Central memory CD4-positive, alpha-beta T cell (primary cell): Measurements from ENCODE around the gene PDE4DIP.
"Not testable (repeated sequence)": the region's sequence is repeated elsewhere in the genome, so short reads cannot be mapped to it uniquely, and the experiment has no call there.

Source experiments
- DNase-seq: peaks from one replicate; pipeline ENCODE4 v3.0.0; 2022

PDE4DIP gene

DNA sequence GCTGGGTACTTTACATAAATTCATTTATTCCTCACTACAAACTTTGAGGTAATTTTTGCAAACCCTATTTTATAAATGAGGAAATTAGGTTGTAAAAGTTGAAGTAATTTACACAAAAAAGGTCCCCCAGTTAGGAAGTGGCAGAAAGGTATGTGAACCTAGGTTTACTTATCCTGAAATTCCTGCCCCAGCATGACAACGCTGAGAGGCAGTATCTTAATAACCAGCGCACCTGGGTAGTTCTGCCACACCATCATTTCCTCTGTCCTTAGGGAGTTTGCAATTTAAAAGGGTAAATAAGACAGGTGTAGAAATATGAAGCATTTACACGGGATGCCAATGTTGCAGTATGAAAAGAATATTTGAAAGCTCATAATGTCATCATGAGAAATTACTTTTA is 79.6 kb downstream of the PDE4DIP start:
- not testable (repeated sequence) for DNase-seq

DNA sequence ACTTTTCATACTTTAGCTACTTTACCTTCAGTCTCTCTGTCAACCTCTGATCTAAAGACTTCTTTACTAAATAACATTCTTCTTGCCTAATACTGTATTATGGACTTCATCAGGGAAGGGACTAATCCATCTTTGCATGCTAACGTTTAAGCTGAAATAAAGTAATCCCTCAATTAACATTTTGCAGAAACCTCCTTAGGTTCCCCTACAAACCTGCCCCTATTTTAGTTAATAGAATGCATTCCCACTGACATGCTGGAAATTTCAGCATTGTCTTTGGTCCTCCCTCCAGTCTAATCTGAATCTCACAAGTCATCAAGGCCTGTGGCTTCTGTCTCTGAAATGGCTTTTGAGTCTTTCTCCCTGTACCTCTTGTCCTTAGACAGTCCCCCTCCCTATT is 83.4 kb downstream of the PDE4DIP start:
- DNase-seq = not testable (repeated sequence)

DNA sequence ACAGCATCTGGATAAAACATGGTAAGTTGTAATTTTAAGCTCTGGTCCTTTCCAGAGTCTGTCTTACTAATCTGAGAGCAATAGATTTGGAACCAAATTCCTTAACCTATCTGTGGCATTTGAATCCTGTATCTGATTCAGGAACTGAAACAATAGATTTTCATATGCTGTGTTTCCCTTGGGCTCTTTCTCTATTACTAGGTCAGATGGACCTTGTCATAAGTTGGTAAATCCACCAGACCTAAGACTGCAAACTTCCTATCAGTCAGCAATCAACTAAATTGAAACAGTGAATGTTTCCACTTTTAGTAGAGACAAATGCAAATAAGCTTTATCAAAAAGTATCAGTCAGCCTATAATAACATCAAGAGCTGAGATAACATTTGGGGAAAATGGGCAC is 85.0 kb downstream of the PDE4DIP start:
- DNase-seq = not testable (repeated sequence)

DNA sequence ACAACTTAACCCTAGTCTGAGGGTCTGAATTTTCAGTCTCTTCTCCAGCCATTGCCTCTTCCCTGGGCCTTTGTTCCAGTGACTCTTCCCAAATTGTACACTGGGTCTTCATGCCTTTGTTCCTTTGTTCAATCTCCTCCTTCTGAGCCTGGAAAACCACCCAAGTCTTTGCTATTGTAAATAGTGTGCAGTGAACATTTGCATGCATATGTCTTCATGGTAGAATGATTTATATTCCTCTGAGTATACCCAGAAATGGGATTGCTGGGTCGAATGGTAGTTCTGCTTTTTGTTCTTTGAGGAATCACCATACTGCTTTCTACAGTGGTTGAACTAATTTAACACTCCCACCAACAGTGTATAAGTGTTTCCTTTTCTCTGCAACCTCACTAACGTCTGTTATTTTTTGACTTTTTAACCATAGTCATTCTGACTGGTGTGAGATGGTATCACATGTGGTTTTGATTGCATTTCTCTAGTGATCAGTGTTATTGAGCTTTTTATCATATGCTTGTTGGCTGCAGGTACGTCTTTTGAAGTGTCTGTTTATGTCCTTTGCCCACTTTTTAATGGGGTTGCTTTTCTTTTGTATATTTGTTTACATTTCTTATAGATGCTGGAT is 91.3 kb downstream of the PDE4DIP start:
- DNase-seq = not testable (repeated sequence)

DNA sequence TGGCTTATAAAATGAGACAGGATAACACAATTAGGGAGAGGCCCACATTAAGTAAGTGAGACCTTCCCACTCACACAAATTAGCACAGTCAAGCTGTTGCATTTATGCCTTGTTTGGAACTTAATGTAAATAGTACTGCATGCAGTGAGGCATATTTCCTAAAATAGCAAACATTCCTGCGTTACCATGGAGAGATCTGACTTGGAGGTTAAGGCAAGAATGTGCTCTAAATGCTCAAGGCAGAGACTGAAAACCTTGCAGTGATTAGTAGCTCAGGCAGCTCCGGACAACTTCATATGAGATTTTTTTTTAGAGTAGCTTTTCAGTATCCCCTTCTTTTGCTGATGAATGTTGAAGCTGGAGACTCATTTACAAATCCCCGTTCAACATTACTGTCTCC is 98.7 kb downstream of the PDE4DIP start:
- not testable (repeated sequence) for DNase-seq

DNA sequence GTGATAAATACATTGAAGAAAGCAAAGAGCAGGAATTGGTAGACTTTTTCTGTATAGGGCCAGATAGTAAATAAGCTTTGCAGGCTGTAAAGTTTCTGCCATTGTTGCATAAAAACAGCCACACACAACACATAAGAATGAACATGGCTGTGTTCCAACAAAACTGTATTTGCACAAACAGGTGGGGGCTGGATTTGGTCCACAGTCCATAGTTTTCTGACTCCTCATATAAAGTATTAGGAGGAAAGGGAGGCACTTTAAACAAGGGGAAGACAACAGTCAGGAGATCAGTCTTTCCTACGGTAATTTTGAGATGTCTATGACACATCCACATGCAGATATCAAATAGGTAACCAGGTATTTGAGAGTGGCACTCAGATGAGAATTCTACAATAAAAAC is 100.9 kb downstream of the PDE4DIP start:
- DNase-seq = not testable (repeated sequence)

DNA sequence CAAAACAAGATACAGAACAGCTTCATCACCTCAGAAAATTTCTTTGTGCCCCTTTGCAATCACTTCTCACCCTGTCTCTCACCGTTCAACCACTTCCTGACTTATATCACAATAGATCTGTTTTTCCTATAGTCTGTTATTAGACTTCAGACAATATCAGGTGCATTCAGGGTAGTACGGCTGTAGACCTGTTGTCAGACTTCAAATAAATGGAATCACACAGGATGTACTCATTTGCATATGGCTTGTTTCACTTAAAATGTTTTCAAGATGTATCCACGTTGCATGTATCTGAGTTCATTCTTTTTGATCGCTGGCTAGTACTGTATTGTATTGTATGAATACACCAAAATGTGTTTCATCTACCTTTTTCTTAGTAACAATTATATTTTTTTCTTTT is 104.5 kb downstream of the PDE4DIP start:
- peak; percentile 51 for DNase-seq

DNA sequence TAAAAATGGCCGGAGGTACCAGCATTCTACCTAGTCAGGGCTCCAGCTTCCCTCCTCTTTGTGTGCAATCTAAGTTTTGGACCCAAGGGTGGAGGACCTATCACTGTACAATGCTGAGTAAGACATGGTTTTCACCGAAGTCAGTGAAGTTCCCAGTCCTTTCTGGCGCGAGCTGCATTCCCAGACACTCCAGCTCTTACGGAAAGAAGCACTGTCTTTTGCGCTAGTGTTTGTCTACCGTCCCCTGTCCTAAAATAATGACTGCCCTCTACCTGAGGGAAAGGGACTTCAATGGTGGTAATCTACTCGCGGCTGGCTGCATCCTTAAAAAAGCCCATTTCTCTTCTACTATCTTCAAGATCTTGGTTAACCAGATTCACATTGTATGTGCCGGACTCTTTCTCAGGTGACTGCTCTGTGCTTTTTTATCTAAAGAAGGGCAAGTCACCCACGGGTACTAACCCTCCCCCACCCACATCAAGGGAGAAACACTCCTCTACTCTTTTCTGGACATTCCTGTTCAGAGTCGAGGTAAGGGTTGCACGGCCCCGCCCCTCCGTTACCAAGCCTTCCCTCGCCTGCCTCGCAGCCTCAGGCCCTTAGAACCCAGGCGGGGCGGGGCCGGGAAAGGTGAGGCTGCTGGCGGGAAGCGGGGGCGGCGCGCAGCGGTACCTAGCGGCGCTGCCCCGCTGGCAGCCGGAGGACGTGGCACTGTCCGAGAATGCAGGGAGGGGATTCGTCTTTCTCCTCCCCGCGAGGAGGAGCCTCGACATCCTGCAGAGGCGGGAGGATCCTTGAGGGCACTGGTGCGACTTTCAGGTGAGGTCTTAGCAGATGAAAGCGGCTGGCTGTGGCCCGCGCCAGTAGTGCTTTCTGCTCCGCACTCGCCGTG is 107.4 kb downstream of the PDE4DIP start:
- DNase-seq = peak; percentile 63

DNA sequence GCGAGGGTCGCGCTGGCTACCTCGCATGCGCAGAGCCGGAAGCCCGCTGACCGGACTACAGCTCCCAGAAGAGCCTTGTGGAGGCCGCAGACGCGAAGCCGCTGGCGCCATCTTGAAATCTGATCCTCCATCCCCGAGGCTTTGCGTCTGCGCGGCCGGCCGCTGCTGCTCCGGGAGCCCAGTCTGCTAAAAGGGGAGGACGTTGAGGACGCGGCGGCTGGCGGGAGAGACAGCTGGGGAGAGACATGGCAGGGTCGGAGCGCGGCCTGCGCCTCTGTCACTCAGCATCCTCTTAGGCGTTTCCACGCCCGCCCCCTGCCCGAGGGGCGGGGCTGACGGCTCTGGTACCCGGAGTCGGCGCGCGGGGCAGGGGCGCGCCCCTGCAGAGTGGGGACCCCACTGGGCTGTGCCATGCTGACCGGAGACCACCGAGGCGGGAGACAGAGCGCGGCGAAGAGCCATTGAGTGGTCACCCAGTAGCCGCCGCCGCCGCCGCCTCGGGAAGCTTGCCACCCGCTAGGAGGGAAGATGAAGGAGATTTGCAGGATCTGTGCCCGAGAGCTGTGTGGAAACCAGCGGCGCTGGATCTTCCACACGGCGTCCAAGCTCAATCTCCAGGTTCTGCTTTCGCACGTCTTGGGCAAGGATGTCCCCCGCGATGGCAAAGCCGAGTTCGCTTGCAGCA is 108.2 kb downstream of the PDE4DIP start:
- DNase-seq = peak; percentile 61

DNA sequence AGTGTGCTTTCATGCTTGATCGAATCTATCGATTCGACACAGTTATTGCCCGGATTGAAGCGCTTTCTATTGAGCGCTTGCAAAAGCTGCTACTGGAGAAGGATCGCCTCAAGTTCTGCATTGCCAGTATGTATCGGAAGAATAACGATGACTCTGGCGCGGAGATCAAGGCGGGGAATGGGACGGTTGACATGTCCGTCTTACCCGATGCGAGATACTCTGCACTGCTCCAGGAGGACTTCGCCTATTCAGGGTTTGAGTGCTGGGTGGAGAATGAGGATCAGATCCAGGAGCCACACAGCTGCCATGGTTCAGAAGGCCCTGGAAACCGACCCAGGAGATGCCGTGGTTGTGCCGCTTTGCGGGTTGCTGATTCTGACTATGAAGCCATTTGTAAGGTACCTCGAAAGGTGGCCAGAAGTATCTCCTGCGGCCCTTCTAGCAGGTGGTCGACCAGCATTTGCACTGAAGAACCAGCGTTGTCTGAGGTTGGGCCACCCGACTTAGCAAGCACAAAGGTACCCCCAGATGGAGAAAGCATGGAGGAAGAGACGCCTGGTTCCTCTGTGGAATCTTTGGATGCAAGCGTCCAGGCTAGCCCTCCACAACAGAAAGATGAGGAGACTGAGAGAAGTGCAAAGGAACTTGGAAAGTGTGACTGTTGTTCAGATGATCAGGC is 108.8 kb downstream of the PDE4DIP start:
- DNase-seq = not testable (repeated sequence)

DNA sequence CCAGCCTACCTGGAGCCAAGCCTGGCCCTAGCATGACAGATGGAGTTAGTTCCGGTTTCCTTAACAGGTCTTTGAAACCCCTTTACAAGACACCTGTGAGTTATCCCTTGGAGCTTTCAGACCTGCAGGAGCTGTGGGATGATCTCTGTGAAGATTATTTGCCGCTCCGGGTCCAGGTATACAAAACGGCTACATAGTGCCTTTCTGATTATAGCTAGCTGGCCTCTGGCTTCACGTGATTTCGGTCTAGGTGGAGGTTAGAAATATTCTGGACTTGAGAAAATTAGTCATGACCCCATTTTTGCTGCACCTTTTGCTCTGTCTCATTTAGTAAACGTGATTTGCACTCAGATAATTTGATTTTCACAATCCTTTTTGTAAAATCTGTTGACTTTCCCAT is 109.5 kb downstream of the PDE4DIP start:
- not testable (repeated sequence) for DNase-seq

DNA sequence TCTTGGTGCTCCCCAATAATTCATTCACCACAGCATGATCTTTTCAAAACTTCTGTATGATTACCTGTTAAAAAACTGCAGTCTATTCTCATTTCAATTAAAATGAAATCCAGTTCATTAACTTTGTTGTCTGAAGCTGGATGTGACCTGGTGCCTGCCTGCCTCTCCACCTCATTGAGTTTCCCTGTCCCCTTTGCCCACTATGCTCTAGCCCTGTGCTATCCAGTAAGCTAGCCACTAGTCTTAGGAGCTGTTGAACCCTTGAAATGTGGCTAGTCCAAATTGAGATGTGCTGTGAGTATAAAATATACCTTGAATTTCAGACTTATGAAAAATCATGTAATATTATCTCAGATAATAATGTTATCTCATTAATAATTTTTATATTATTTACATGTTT is 114.1 kb downstream of the PDE4DIP start:
- not testable (repeated sequence) for DNase-seq

DNA sequence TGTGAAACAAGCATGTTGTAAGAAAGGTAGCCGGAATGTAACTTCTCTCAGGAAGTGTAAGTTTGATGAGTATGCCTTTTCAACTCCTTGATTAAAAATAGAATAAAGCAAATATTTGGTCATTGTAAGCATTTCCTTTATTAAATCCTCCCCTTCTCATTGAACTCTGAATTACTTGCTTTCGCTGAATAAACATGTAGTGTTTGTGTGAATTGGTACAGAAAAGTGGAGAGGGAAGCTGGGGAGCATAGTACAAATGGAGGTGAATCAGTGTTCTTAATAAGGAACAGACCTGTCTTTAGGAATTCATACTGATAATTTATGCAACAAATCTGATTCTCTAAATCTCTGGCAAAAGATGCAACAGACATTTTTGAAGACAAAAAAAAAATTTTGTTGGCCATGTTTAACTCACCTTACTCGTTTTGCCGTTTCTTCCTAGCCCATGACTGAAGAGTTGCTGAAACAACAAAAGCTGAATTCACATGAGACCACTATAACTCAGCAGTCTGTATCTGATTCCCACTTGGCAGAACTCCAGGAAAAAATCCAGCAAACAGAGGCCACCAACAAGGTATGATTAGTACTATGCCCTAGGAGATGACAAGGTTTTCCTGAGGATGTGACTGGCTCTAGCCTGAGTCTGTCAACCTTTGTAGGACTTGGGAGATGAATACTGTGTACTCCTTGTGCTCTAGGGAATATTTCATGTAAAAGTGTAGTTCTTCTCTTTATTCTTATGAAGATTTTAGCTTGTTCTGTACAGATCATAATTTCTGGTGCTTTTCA is 116.2 kb downstream of the PDE4DIP start:
- DNase-seq = not testable (repeated sequence)

DNA sequence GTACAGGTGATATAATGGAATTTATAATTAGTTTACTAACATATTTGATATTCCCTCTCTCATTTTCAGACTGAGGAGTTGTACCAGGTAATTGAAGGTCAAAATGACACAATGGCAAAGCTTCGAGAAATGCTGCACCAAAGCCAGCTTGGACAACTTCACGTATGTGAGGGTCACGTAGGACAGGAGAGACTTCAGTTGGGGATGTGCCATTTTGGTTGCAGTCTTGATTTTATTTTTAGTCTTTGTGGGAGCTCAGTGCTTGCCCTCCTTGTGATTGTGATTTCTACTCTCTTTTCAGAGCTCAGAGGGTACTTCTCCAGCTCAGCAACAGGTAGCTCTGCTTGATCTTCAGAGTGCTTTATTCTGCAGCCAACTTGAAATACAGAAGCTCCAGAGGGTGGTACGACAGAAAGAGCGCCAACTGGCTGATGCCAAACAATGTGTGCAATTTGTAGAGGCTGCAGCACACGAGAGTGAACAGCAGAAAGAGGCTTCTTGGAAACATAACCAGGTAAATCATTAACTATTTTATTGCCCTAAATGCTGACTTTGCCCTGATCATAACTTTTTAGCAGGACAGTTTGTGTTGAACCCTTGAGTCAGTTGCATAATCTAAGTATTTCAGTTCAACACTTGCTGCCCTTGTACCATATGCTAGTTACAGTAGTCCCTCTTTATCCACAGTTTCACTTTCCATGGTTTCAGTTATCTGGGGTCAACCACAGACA is 118.1 kb downstream of the PDE4DIP start:
- not testable (repeated sequence) for DNase-seq

DNA sequence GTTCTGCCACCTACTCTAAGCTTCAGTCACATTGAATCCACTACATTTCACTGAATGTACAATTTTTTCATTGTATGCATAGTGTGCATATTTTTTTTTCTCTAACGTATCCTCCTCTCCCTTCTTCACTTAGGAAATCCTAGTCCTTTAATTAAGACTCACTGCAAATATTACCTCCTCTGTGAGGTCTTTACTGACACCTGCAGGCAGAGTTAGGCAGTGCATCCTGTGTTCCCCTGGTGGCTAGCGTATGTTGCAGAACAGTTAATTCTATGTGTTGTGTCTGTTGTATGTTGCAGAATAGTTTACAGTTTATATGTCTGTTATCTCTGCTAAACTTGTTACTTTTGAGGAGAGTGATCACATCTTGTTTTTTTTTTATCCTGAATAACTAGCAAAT is 121.9 kb downstream of the PDE4DIP start:
- DNase-seq = peak; percentile 31

DNA sequence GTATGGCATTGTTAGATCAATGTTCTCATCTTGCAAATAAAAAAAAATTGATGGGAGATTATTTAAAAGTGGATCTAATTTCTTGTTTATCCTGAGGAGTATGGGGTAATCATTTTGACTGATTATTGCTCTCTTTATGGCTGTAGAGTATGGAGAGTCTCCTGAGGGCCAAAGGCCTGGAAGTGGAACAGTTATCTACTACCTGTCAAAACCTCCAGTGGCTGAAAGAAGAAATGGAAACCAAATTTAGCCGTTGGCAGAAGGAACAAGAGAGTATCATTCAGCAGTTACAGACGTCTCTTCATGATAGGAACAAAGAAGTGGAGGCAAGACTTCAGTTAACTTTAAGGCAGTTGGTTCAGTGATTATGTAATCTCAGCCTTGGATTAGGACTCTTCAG is 123.4 kb downstream of the PDE4DIP start:
- DNase-seq = not testable (repeated sequence)

DNA sequence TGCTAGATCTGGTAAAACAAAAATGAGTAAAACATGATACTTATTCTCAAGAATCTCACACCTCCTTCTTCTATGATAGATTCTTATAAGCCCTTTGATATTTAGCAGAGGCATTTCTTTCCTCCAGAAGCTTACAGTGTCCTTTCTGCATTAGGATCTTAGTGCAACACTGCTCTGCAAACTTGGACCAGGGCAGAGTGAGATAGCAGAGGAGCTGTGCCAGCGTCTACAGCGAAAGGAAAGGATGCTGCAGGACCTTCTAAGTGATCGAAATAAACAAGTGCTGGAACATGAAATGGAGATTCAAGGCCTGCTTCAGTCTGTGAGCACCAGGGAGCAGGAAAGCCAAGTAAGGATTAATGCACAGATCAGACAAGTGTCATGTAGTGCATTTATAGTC is 124.5 kb downstream of the PDE4DIP start:
- not testable (repeated sequence) for DNase-seq

DNA sequence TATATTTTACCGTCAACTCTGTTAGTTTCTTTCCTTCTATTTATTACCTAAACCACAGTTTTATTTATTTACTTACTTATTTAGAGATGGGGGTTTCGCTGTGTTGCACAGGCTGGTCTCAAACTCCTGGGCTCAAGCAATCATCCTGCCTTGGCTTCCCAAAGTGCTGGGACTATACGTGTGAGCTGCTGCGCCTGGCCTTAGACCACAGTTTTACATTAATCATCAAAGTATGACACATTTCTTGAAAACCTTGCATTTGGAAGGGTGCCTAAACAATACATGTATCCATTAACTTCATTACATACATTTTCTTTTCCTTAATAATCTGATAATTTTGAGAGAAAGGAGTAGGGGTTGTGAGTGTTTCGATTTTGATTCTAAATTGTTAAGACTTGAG is 124.9 kb downstream of the PDE4DIP start:
- DNase-seq = not testable (repeated sequence)

DNA sequence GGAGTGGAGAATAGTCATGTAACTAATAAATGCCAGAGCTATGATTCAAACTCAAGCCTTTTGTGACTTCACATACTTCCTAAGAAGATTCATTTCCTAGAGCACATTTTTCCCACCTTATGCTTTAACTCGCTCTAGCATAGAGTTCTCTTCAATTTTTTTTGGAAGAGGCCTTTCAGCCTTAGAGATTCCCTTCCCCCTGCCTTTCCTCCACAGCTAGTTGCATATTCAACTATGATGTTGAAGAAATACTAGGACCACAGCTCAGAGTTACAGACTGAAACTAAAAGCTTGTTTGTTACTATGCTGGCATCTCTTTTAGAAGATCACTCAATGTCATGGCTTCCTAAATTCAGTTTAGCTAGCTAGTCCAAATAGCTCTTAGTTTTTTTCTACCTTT is 131.2 kb downstream of the PDE4DIP start:
- not testable (repeated sequence) for DNase-seq

DNA sequence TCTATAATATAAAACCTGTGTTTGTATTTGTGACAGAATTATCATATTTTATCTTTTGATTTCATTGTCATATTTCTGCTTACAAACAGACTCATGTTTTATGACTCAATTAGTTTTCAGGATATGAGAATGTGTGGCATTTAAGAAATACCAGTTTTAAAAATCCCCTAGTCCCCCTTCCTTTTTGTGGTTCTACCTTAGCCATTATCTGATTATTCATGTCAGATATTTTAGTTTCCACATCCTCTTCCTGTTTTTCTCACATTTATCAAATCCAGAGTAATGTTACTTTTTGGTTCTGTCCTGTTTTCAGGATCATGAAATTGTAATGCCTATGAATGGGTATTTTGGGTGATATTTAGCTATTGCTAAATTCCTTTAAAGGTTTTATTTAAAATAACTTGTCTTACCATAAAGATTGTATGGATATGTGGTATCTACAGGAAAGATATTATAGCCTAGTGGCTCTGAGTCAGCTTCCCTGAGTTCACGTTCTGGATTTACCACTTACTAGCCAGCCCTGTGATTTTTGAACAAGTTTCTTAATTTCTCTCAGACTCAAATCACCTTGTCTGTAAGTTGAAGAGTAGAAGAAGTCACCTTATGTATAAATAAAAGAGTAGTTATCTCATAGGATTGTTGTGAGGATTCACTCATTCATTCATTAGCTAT is 131.8 kb downstream of the PDE4DIP start:
- peak; percentile 24 for DNase-seq

DNA sequence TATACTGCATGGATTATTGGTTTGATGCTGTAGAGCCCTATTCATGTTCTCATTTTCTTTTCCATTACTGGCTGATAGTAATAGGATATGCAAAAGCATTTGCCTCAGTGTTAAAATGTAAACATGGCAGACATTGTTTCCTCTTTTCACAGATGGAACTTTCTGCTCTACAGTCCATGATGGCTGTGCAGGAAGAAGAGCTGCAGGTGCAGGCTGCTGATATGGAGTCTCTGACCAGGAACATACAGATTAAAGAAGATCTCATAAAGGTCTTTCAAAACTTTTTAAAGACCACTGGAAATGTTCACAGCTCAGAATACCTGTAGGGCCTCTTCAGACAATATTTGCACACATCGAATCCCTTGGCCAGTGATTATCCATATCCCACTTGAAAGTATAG is 133.6 kb downstream of the PDE4DIP start:
- not testable (repeated sequence) for DNase-seq
